Measurements from ENCODE around the gene CAMSAP3.
"Not testable (repeated sequence)": the region's sequence is repeated elsewhere in the genome, so short reads cannot be mapped to it uniquely, and the experiment has no call there.

Gene CAMSAP3

GRCh38 chr19:7643031-7643415 is 47.4 kb downstream of the CAMSAP3 start:
- Histone ChIP-seq H3K9ac (ENCODE audit: low read depth, low read length) (no peak overlapping the region), H3K9me3 (ENCODE audit: control insufficient read depth, insufficient read depth, low read length) (no peaks in the 10 kb centered on the region), H3K27ac (ENCODE audit: low read depth, low read length) (no peak overlapping the region), H3K27me3 (ENCODE audit: control insufficient read depth, insufficient read depth, low read length) (no peaks in the 10 kb centered on the region), H3K4me1 (ENCODE audit: control insufficient read depth, insufficient read depth, low read length) (no peaks in the 10 kb centered on the region), H3K4me3 (ENCODE audit: low read depth, low read length) (no peak overlapping the region), H3K36me3 (ENCODE audit: control insufficient read depth, insufficient read depth, low read length) (peaks cover 3% of the 10 kb centered on the region)

- H3K27ac ChIP-seq (ENCODE audit: low read depth, low read length); H3K36me3 ChIP-seq (ENCODE audit: control insufficient read depth, insufficient read depth, low read length); H3K9ac ChIP-seq (ENCODE audit: low read depth, low read length); H3K4me3 ChIP-seq (ENCODE audit: low read depth, low read length); H3K27me3 ChIP-seq (ENCODE audit: control insufficient read depth, insufficient read depth, low read length); H3K9me3 ChIP-seq (ENCODE audit: control insufficient read depth, insufficient read depth, low read length); H3K4me1 ChIP-seq (ENCODE audit: control insufficient read depth, insufficient read depth, low read length): not testable (repeated sequence)
Measured at GRCh38 chr19:7643629-7644549, 48.2 kb downstream of the CAMSAP3 start.

GRCh38 chr19:7644550-7644877 is 48.9 kb downstream of the CAMSAP3 start:
- H3K4me3 ChIP-seq (ENCODE audit: low read depth, low read length), result no peak overlapping the region
- H3K36me3 ChIP-seq (ENCODE audit: control insufficient read depth, insufficient read depth, low read length), result peaks cover 3% of the 10 kb centered on the region
- H3K27ac ChIP-seq (ENCODE audit: low read depth, low read length), result no peak overlapping the region
- H3K9me3 ChIP-seq (ENCODE audit: control insufficient read depth, insufficient read depth, low read length), result no peaks in the 10 kb centered on the region
- no peak overlapping the region for H3K9ac ChIP-seq (ENCODE audit: low read depth, low read length)
- H3K4me1 ChIP-seq (ENCODE audit: control insufficient read depth, insufficient read depth, low read length), result no peaks in the 10 kb centered on the region
- H3K27me3 ChIP-seq (ENCODE audit: control insufficient read depth, insufficient read depth, low read length), result no peaks in the 10 kb centered on the region

GRCh38 chr19:7645163-7645562 is 49.5 kb downstream of the CAMSAP3 start:
- Histone ChIP-seq H3K9ac (ENCODE audit: low read depth, low read length) (no peak overlapping the region), H3K36me3 (ENCODE audit: control insufficient read depth, insufficient read depth, low read length) (no peaks in the 10 kb centered on the region; the same call in 1 of the 2 replicates), H3K4me3 (ENCODE audit: low read depth, low read length) (no peak overlapping the region), H3K27ac (ENCODE audit: low read depth, low read length) (no peak overlapping the region), H3K27me3 (ENCODE audit: control insufficient read depth, insufficient read depth, low read length) (no peaks in the 10 kb centered on the region), H3K4me1 (ENCODE audit: control insufficient read depth, insufficient read depth, low read length) (no peaks in the 10 kb centered on the region), H3K9me3 (ENCODE audit: control insufficient read depth, insufficient read depth, low read length) (no peaks in the 10 kb centered on the region)

- no peak overlapping the region for H3K9ac ChIP-seq (ENCODE audit: low read depth, low read length)
- no peak overlapping the region for H3K4me3 ChIP-seq (ENCODE audit: low read depth, low read length)
- H3K4me1 ChIP-seq (ENCODE audit: control insufficient read depth, insufficient read depth, low read length), result no peaks in the 10 kb centered on the region
- no peak overlapping the region for H3K27ac ChIP-seq (ENCODE audit: low read depth, low read length)
- no peaks in the 10 kb centered on the region for H3K9me3 ChIP-seq (ENCODE audit: control insufficient read depth, insufficient read depth, low read length)
- no peaks in the 10 kb centered on the region; the same call in 1 of the 2 replicates for H3K36me3 ChIP-seq (ENCODE audit: control insufficient read depth, insufficient read depth, low read length)
- no peaks in the 10 kb centered on the region for H3K27me3 ChIP-seq (ENCODE audit: control insufficient read depth, insufficient read depth, low read length)
Measured at GRCh38 chr19:7645656-7646425, 50.2 kb downstream of the CAMSAP3 start.

GRCh38 chr19:7646426-7646700 is 50.7 kb downstream of the CAMSAP3 start:
- Histone ChIP-seq H3K4me1 (ENCODE audit: control insufficient read depth, insufficient read depth, low read length) (no peaks in the 10 kb centered on the region), H3K4me3 (ENCODE audit: low read depth, low read length) (no peak overlapping the region), H3K9ac (ENCODE audit: low read depth, low read length) (no peak overlapping the region), H3K36me3 (ENCODE audit: control insufficient read depth, insufficient read depth, low read length) (no peaks in the 10 kb centered on the region; the same call in 1 of the 2 replicates), H3K9me3 (ENCODE audit: control insufficient read depth, insufficient read depth, low read length) (no peaks in the 10 kb centered on the region), H3K27me3 (ENCODE audit: control insufficient read depth, insufficient read depth, low read length) (no peaks in the 10 kb centered on the region), H3K27ac (ENCODE audit: low read depth, low read length) (no peak overlapping the region)

- Histone ChIP-seq H3K4me1 (ENCODE audit: control insufficient read depth, insufficient read depth, low read length) (peaks cover under 1% of the 10 kb centered on the region; the same call in 1 of the 2 replicates), H3K4me3 (ENCODE audit: low read depth, low read length) (no peak overlapping the region), H3K27me3 (ENCODE audit: control insufficient read depth, insufficient read depth, low read length) (no peaks in the 10 kb centered on the region), H3K9me3 (ENCODE audit: control insufficient read depth, insufficient read depth, low read length) (no peaks in the 10 kb centered on the region), H3K9ac (ENCODE audit: low read depth, low read length) (no peak overlapping the region), H3K36me3 (ENCODE audit: control insufficient read depth, insufficient read depth, low read length) (no peaks in the 10 kb centered on the region; the same call in 1 of the 2 replicates), H3K27ac (ENCODE audit: low read depth, low read length) (no peak overlapping the region)
Measured at GRCh38 chr19:7647156-7647555, 51.5 kb downstream of the CAMSAP3 start.

- H3K9ac ChIP-seq (ENCODE audit: low read depth, low read length), result no peak overlapping the region
- H3K27ac ChIP-seq (ENCODE audit: low read depth, low read length), result no peak overlapping the region
- peaks cover 5% of the 10 kb centered on the region for H3K27me3 ChIP-seq (ENCODE audit: control insufficient read depth, insufficient read depth, low read length)
- no peaks in the 10 kb centered on the region for H3K9me3 ChIP-seq (ENCODE audit: control insufficient read depth, insufficient read depth, low read length)
- no peak overlapping the region for H3K4me3 ChIP-seq (ENCODE audit: low read depth, low read length)
- H3K36me3 ChIP-seq (ENCODE audit: control insufficient read depth, insufficient read depth, low read length), result no peaks in the 10 kb centered on the region
- H3K4me1 ChIP-seq (ENCODE audit: control insufficient read depth, insufficient read depth, low read length), result peaks cover 2% of the 10 kb centered on the region; the same call in 1 of the 2 replicates
Measured at GRCh38 chr19:7648265-7649014, 52.8 kb downstream of the CAMSAP3 start.

- Histone ChIP-seq H3K36me3 (ENCODE audit: control insufficient read depth, insufficient read depth, low read length) (no peaks in the 10 kb centered on the region), H3K9ac (ENCODE audit: low read depth, low read length) (no peak overlapping the region), H3K27me3 (ENCODE audit: control insufficient read depth, insufficient read depth, low read length) (peaks cover 5% of the 10 kb centered on the region)
Measured at GRCh38 chr19:7650148-7650547, 54.5 kb downstream of the CAMSAP3 start.

GRCh38 chr19:7652061-7652641 is 56.5 kb downstream of the CAMSAP3 start:
- Histone ChIP-seq H3K27me3 (ENCODE audit: control insufficient read depth, insufficient read depth, low read length) (peaks cover 5% of the 10 kb centered on the region), H3K4me1 (ENCODE audit: control insufficient read depth, insufficient read depth, low read length) (peaks cover 2% of the 10 kb centered on the region; the same call in 1 of the 2 replicates), H3K9me3 (ENCODE audit: control insufficient read depth, insufficient read depth, low read length) (no peaks in the 10 kb centered on the region), H3K9ac (ENCODE audit: low read depth, low read length) (no peak overlapping the region), H3K4me3 (ENCODE audit: low read depth, low read length) (peak overlapping the region; percentile 45; the same call in 1 of the 2 replicates), H3K36me3 (ENCODE audit: control insufficient read depth, insufficient read depth, low read length) (no peaks in the 10 kb centered on the region), H3K27ac (ENCODE audit: low read depth, low read length) (no peak overlapping the region)

More at GRCh38 chr19:7650148-7650547, 54.5 kb downstream of the CAMSAP3 start:
- H3K9me3 ChIP-seq (ENCODE audit: control insufficient read depth, insufficient read depth, low read length), result no peaks in the 10 kb centered on the region
- H3K4me3 ChIP-seq (ENCODE audit: low read depth, low read length), result no peak overlapping the region
- peaks cover 2% of the 10 kb centered on the region; the same call in 1 of the 2 replicates for H3K4me1 ChIP-seq (ENCODE audit: control insufficient read depth, insufficient read depth, low read length)
- H3K27ac ChIP-seq (ENCODE audit: low read depth, low read length), result no peak overlapping the region

Measured in HUES48 (cell line).